GM21737 (cell line): ENCODE results near the gene TGFBRAP1.

Experiments used
- ATAC-seq: cut with Tn5 transposase; IDR thresholded peaks from one replicate; pipeline ENCODE4 v1.9.1; 2021; ENCODE audit warnings: mild to moderate bottlenecking, moderate library complexity; ENCODE audit not compliant: unreplicated experiment

Gene TGFBRAP1

DNA sequence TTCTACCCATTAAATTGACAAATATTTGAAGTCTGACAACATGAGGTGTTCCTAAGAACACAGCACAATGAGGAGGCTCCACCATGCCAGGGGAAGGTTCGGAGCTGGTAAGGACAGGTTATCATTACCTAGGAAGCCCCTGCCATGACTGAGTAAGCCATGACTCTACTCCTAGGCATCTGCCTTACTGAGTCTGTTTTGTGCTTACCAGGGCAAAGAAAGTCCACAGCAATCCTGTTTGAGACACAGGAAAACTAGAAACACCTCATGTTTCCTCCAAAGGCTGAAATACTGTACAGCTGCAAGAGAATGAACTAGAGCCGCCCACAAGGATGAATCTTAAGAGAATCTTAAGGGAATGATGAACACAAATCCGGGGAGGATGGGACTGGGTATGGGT lies 11.6 kb downstream of the TGFBRAP1 start:
- no peak for ATAC-seq

DNA sequence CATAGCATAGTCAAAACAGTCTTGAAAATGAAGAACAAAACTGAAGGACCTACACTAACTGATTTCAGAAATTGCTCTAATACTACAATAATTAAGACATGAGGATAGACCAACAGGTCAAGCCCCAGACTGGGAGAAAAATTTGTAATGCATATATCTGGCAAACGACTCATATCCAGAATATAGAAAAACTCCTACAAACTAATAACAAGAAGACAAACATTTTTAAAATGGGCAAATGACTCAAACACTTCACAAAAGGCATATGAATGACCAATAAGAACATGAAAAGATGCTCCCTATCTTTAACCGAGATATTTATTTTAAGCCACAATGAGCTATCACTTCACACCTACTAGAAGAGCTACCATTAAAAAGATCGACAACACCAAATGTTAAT lies 14.2 kb downstream of the TGFBRAP1 start:
- ATAC-seq, result peak; percentile 51

DNA sequence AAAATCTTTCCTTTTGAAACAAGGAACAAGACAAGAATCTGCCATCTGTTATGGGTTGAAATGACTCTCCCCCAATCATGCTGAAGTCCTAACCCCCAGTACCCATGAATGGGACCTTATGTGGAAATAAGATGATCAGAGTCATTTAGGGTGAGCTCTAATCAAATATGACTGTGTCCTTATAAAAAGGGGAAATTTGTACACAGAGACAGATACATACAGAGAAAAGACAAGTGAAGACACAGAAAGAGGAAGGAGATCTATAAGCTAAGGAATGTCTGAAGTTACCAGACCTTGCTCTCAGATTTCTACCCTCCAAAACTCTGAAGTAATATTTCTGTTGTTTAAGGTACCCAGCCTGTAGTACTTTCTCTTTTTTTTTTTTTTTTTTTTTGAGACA lies 15.7 kb downstream of the TGFBRAP1 start:
- no peak for ATAC-seq

DNA sequence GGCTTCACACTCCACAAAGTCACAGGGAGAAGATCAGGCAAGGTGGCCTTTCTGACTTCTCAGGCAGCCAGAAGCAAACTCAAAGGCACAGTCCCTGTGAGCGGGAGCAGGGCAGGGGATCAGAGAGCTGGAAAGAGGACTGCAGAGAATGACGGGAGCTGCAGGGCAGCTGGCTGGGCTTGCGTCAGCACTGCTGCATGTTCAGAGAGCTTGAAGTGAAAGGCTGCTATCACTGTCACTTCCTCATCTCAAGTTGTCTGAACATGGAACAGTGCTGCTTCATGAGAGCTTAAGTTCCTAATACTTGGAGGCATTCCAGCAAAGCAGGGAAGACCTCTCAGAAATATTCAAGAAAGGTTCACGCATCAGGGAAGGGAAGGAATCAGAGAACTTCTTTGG lies 20.4 kb downstream of the TGFBRAP1 start:
- ATAC-seq, result no peak

DNA sequence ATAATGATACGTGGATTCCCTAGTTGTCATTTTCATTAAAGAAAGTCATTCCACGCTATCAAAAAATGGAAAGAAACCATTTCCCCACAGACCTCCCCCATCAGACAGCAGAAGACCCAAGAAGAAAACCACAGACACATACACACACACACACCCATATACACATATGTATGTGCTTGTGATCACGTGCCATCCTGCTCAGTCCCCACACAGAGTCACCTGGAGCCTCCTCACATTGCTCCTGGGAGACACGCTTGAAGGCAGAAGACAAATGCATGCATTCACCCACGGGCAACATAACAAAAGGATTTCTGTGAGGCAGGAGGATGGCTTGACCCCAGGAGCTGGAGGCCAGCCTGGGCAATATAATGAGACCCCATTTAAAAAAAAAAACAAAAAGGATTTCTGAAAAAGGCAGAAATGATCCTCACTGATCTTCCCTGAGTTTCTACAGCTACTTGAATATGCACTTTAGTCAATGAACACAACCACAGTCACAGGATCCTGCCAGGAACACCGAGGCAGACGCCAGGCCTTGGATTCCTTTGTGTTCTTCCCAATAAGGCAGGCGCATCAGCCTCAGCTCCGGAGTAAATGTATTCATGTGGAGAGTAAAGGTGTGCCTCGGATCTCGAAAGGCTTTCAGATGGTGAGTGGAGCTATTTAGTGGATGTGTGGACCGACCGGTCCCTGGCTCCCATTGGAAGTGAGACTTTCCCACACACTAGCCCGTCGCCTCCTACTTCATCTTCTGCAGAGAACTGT lies 21.0 kb downstream of the TGFBRAP1 start:
- ATAC-seq, result no peak

DNA sequence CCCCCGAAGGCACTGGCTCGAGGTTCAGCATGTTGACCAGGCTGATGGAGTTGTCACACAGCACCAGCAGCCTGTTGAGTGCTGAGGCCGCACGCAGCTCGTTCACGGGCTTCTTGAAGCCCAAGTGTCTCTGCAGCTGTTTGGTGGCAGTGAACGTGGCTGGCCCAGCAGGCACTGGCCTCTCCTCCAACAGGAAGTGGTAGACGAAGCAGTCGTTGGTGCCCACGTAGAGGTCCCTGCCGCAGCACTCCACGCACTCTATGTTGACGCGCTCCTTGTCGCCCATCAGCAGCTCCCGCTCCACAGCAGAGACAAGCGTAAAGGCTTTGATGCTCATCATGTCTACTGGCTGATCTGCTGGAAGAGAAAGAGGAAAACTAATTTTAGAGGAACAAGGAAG lies 21.6 kb downstream of the TGFBRAP1 start:
- ATAC-seq, result no peak

DNA sequence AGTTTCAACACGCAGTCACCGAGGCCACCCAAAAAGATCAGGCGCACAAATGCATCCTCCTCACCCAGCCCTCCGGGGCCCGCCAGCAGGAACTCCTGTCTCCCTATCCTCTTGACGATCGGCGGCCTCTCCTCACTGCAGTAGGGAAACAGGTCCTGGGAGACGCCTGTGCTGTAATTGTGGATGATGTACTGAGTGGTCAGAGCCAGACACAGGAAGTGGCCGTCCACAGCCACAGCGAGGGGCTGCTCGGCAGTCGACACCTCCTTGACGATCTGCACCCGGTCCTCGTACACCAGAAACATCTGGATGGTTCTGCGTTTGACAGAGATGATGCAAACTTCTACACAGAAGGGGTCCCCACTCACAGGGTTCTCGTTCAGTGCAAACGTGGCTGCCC lies 22.0 kb downstream of the TGFBRAP1 start:
- no peak for ATAC-seq

DNA sequence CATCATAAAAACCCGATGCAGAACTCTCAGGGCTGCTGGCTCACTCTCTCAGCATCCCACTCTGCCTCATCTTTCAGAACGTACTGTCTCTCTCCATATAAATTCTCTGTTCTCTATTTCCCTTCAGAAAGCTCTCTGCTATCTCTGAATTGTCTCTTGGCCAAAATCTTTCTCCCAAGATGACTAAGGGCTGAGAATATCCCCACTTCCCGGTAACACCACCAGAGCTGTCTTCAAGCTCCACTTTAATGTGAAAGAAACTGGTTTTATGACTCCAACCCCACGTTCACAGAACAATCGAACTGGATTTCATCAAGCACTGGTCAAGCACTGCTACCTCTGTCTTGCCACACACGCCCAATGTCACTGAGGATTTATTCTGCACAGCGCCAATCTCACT lies 22.4 kb downstream of the TGFBRAP1 start:
- no peak for ATAC-seq

DNA sequence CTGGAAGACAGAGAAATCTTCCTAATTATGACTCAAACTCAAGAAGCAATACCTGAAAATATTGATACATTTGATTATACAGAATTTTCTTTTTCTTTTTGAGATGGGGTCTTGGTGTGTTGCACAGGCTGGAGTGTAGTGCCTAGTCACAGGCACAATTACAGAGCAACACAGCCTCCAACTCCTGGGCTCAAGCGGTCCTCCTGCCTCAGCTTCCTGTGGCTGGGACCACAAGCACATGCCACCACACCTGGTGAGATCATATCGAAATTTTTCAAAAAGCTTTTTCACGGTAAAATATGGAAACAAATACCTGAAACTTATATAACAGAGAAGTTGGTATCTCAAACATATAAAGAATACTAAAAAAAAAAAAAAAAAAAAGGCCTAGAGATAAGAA lies 27.9 kb downstream of the TGFBRAP1 start:
- ATAC-seq, result no peak

DNA sequence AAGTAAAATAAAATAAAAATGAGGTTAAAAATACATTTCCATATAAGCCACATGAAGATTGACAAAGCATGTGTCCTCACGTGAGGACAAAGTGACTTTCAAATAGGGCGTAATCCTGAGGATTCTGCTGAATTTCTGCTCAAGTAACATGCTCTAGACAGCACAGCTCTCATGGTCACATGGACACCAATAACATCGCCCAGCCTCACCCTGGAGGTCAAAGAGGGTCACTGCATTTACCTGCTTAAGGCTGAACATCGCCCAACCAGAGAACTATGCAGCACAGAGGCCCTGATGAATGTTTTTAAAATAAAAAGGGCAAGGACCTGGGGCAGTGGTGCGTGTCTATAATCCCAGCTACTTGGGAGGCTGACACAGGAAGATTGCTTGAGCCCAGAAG lies 30.2 kb downstream of the TGFBRAP1 start:
- no peak for ATAC-seq

DNA sequence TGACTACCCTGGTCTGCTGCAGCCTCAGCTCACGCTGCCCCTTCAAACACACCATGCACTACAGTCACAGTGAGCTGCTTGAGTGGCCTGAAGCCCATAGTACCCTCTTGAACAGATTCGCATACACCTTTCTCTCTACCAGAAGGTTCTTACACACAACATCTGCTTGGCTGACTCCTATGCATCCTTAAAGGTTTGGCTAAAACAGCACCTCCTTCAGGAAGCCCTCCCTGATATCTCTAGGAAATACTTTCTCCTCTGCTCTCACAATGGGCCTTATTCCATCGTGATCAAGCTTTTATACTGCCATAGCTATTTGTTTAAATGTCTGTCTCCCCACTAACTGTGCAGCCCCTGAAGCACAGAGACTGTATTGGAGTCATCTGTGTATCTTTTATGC lies 31.5 kb downstream of the TGFBRAP1 start:
- no peak for ATAC-seq

DNA sequence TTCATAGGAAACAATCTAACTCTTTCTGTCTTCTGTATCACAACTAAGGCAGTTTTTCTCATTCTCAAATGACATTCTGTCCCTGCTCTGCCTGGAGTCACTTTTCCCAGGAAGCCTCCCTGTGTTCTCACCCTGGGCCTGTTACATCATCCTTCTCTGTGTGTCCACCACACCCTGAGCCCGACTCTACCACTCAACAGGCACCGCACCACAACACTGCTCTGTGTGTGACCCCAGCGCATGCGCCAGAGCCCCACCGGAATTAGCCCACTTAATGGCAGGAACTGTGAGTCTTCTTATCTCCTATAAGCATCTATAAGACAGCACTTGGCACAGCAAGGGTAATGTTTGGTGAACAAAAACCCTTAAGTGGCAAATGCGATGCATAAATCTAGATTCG lies 32.3 kb downstream of the TGFBRAP1 start:
- no peak for ATAC-seq

DNA sequence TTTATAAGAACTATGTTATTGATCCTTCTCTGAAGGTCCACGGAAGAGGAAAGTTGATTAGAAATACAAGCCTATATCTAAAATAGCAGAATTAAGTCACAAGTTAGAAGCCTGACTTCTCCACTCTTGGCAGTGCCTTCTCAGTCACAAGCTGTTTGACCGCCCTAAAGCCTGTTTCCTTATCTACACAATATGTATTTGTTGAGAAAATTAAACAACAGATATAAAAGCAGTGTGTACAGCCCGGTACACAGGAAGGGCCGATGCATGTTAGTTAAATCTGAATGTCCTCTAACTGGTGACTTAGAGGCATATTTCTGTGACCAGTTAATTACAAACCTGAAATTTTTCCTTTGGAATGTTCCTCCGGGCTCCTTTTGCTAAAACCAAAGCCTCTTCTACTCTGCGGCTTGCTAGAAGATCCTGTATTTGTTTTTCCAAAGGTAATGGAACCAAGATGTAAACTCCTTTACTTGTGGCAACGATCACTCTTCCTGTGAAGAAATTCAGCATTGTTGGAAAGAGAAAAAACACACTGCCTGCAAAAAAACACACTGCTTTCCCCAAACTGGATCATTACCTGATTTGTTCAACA lies 33.4 kb downstream of the TGFBRAP1 start:
- ATAC-seq, result no peak

DNA sequence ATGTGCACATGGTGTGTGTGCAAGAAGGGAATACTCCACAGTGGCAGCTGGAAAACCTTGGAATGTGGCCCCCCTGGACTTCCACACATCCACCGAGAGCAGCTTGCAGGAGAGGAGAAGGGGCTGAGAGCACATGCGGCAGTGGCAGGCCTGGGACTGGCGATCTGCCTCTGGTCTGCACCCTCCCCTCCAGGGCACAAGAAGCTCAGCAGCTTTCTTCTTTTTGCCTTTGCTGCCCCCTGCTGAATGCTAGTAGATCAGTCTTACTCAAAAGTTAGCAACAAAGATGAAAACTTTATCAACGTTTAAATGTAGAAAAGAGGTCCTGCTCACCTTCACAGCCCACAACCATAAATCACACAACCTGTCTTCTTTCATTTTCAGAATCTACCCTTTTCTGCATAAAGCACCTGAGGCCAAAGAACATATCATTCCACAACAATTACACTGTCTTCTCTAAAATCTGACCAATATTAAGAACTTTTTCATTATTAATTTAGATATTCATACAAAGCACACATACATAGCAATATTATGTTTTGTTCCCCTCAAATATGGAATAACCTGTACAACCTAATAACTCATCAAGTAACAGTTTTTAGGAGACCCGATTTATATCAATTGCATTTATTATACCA lies 34.6 kb downstream of the TGFBRAP1 start:
- ATAC-seq, result no peak

DNA sequence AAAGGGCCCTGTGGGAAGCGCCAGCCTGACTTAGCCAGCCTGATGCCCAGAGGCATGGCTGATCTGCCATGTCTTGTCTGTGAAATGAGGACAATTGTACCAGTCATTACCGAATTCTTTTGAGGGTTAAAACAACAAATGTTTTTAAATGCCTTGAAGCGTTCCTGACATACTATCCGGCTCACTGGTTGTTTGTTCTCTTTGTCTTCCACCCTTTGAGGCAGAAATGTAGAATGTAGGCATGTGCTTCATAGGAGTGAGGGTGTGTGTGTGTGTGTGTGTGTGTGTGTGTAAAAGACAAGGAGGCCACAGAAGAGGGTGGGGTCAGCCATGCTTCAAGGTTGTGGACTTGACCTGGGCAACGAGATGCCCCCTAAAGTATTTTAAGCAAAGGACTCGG lies 35.5 kb downstream of the TGFBRAP1 start:
- no peak for ATAC-seq

DNA sequence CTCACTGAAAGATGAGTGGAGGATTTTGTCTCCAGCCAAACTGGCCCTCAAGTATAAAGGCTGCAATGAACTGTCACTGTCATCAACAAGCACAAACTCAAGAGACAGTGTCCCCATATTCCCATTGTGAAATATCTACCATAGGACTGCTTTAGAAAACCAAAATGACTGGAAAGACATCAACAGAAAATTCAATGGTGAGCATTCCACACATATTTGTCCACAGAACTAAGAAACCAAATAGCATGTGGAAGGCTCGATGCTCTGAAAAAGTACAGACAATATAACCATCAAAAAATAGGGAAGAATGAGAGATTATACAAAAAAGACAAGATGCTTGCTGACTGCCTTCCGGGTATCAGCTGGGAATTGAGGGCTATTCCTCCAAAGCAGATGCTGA lies 37.6 kb downstream of the TGFBRAP1 start:
- no peak for ATAC-seq

DNA sequence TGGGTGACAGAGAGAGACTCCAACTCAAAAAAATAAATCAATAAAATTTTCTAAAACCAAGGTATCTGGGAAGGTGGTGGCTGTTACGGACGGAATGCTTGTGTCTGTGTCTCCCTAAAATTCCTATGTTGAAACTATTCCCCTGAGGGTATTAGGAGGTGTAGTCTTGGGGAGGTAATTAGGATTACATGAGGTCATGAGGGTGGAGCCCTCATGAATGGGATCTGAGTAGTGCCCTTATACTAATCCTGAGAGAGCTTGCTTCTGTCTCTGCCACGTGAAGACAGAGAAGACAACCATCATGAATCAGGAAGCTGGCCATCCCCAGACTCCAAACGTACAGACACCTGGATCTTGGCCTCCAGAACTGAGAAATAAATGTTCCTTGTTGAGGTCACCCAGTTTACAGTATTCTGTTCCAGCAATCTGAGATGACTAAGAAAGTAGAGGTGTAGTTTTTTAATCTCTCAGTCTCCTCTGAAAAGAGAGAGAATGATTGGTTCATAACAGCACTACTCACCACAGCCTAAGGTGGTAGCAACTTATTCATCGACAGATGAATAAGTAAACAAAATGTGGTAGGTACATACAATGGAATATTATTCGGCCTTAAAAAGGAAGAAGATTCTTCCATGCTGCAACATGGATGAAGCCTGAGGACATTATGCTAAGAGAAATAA lies 38.4 kb downstream of the TGFBRAP1 start:
- no peak for ATAC-seq

DNA sequence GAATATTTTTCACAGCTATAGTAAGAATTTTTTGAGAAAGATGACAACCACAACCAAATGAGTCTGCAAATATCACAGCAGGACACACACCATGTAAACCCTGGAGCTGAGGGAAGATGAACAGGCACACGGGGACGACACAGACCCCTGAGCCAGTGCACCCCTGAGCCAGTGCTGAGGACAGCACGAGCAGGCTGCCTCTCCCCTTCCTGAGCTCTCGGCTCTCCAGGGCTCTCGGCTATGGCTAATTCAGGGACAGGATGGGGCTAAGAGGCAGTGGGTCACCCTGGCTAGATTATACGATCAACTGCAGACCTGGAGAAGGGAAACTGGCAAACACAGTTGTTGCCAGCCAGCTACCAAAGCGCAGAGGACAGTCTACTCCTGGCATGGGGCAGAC lies 41.4 kb downstream of the TGFBRAP1 start:
- ATAC-seq, result no peak

DNA sequence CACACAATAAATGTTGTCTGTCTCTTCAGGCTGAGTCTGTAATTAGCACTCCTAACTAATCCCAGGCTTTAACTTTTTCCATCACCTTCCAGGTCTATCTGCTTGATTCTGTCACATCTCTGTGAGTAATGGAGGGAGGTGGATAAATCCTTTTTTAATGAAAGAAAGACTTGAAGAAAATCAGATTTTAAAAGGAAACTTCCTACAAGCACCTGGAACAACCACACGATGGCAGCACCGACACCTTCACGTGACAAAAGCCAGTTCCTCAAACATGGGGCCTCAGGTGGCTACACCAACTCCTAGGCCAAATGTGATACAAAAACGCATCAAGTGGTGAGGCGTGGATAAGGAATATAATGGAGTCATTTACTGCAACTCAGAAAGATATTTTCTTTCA lies 41.8 kb downstream of the TGFBRAP1 start:
- no peak for ATAC-seq

DNA sequence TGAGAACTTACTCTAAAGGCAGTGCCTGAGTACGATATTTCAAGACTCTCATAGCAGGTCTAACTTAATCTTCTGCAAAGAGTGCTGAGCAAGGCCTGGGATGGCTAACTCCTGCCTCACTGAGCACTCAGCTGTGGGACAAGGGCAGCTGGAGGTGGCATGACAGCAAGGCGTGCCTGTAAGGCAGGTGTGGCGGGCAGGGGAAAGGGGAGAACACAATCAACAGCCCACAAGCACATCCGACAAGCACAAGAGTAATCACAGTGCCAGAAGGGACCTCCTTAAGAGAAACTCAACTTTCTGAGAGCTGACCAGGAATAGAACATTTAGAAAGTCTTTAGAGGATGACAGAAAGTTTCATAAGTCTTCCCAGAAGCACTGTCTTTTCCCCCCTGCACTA lies 46.0 kb downstream of the TGFBRAP1 start:
- ATAC-seq, result no peak

DNA sequence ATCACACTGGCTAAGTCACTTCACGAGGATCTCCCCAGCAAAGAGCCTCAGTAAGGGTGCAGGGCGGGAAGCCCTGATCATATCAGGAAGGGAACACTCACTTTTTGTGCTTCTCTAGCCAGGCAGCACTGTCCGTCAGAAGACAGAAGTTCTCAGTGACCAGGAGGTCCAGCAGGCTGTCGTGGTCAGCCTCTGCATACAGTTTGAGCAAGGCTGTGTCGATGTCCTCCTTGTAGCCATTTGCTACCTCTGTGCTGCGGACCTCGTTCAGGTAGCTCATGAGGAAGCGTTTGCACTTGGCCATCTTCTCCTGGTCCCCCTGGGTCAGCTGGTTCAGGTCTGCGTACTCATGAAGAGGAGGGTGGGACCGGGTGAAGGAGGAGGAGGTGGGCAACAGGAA lies 49.3 kb downstream of the TGFBRAP1 start:
- no peak for ATAC-seq

DNA sequence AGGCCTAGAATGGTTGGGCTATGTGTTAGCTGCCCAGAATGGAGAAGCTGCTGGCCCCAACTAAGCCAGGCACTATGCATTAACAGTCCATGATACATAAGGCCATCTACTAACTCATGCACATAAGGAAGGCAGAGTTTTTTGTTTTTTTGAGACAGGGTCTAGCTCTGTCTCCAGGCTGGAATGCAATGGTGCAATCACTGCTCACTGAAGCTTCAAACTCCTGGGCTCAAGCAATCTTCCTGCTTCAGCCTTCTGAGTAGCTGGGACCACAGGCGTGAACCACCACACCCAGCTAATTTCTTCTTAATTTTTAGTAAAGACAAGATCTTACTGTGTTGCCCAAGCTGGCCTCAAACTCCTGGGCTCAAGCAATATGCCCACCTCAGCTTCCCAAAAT lies 50.4 kb downstream of the TGFBRAP1 start:
- no peak for ATAC-seq
